Erythroblast (primary cell): Measurements from ENCODE around the gene PAPSS1.

Experiments
- GATA1 ChIP-seq: IDR thresholded peaks from 2 replicates; pipeline ENCODE4 v1.6.1; 2011; ENCODE audit warnings: low read depth, mild to moderate bottlenecking, control low read depth, low read length, moderate library complexity
- POLR2A ChIP-seq: IDR thresholded peaks from 2 replicates; pipeline ENCODE4 v1.6.1; 2011; ENCODE audit warnings: mild to moderate bottlenecking, low read length

DNA sequence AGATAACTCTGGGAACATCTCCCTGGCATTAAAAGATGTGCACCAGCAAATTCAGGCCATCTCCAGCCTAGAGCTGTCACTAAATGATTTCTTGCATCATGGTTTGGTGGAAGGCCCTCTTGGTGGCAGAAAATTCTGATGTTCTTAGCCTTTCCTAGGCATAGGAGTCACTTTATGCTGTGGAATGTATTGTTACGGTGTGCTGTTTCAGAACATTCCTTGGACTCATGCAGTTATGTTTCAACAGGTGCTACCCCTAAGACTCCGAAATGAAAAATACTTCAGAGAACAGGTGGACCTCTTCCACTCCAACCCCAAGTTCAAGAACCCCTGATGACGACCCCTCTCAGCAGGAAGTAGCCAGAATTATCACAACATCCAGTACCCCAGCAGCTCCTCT is 20.3 kb upstream of the PAPSS1 start:
- TF ChIP-seq POLR2A (no peak), GATA1 (no peak)
